Brain pericyte (primary cell): ENCODE measurements around the gene KCNC2.
"Not testable (repeated sequence)": the region's sequence is repeated elsewhere in the genome, so short reads cannot be mapped to it uniquely, and the experiment has no call there.

Experiments
- DNase-seq: peaks from one replicate; pipeline ENCODE4 v3.0.0-alpha.2; 2012; ENCODE audit warnings: low read depth, low spot score

KCNC2 gene

DNA sequence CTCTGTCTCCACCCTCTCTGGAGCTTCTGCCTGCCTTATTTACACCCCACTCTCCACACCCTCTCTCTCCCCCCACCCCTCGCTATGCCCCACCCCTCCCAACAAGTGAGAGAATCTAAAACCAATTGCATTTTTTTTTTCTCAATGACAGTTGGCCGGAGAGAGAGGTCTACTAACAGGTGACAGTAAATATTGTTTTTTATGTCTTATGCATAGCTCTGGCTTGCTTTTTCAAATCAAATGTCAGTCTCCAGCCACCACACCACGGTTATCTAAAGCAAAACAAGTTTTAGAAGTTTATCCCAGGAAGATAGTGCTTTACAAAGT is at the start of gene KCNC2:
KCNC2 (minus strand) TSS at position 28 of the 327 bp plus-strand sequence.
- no peak for DNase-seq

DNA sequence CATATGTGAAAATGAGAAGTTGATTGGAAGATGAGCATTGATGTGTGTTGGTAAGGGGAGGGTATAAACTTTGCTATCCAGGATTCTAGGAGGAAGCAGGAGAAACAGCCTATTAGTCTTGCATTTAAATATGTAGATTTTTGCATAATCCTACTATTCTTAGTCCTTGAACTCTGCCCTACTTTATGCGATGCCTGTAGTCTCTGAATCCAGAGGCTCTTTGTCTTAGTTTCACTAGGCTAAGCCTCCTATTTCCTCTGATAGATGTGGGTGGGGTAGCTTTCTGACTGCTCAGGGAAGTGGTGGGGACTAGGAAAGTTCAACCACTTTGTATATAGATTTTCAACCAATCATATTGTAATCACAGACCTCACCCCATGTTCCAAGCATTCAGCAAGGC is 49.5 kb upstream of the KCNC2 start:
- no peak for DNase-seq

DNA sequence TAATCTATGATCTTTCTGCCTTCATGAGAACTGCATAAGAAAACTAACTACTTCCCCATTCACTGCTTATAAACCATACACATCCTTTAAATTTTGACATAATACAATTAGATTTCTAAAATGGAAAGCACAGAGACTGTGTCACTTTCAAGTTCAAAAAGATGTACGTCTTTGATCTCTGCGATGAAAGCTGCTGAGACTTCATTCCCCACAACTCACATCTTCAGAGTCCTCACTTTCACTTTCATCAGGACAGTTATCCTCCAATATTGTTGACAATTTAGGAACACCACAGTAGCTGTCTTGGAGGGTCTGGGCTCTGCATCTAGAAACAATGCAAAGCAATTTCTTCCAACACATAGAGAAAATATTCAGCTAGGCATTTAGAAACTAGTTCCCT is 47.9 kb upstream of the KCNC2 start:
- no peak for DNase-seq

DNA sequence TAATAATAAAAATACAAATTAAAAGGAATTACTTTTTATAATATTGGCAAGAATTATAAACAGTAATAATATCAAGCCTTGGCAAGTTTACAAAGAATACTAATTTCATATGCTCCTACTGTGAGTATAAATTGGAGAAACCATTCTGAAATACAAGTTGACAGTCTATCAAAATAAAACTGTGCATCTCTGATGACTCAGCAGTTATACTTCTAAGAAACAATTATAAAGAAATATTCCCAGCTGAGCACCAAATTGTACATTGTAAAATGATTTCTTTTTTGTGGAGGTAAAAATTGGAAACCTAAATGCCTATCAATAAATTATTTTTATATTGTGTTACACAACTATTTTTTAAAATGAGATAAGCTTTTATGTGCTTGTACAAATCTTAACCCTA is 35.5 kb upstream of the KCNC2 start:
- no peak for DNase-seq

DNA sequence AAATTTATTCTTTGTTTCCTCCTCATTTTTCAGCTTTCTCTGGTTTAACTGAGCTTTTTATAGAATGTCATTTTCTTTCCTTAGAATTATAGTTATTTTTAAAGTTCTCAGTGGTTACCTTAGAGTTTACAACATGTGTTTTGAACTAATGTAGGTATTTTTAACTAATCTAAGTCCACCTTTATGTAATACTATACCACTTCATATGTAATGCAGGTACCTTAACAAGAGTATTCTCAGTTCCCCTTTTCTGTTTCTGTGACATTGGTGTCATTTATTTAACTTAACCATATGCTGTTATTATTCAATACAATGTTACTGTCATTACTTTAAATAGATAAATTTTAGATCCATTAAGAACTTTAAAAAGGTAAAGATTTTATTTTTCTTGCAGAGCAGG is 30.3 kb upstream of the KCNC2 start:
- DNase-seq = no peak

DNA sequence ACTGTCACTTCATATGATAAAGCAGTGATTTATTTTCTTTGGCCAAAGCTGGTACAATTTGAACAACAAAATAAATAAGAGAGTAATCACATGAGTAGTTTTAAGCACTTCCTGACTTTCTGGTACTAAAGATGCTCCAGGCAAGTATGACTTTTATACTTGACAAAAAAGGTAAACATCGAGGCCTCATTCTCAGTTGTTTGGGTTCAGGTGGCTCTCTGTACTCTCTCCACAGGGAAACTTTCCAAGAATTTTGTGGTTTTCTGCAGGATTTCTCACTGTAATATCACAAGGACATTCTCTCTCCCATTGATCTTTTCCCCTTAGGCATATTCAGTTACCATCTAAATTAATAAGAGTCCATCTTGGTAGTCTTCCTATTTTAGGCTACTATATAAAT is 26.6 kb upstream of the KCNC2 start:
- no peak for DNase-seq

DNA sequence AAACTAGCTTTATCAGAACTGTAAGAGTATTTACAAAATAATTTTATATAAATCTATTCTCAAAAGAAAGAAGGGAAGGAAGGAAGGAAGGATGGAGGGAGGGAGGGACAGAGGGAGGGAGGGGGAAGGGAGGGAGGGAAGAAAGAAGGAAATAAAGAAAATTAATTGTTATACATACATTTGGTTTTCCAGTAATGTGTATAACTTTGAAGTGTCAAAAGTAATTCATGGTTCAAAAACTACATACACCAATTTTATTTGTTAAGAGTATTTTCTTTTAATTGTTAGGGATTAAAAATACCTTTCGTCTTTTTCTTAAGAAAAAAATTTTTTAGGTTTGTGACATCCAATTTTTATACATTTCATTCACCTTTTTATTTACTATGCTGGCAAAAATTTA is 17.5 kb upstream of the KCNC2 start:
- DNase-seq = no peak

DNA sequence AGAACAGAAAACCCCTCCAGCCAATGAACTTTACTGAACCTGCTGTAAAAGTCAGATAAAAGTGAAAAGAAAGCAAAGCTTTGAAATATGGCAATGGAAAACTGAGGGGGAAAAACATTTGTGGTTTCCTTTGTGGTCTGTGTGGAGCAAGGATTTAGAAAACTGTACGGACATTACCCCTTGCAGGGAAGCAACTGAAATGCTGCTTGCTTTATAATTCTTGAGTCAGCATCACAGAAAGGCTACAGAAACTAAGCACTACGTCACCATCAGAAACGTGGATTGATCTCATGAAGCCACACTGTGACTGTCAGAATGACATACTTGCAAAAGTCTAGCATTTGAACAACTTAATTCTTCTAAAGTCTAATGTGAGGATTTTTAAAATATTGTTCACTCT is 2.4 kb upstream of the KCNC2 start:
- no peak for DNase-seq

DNA sequence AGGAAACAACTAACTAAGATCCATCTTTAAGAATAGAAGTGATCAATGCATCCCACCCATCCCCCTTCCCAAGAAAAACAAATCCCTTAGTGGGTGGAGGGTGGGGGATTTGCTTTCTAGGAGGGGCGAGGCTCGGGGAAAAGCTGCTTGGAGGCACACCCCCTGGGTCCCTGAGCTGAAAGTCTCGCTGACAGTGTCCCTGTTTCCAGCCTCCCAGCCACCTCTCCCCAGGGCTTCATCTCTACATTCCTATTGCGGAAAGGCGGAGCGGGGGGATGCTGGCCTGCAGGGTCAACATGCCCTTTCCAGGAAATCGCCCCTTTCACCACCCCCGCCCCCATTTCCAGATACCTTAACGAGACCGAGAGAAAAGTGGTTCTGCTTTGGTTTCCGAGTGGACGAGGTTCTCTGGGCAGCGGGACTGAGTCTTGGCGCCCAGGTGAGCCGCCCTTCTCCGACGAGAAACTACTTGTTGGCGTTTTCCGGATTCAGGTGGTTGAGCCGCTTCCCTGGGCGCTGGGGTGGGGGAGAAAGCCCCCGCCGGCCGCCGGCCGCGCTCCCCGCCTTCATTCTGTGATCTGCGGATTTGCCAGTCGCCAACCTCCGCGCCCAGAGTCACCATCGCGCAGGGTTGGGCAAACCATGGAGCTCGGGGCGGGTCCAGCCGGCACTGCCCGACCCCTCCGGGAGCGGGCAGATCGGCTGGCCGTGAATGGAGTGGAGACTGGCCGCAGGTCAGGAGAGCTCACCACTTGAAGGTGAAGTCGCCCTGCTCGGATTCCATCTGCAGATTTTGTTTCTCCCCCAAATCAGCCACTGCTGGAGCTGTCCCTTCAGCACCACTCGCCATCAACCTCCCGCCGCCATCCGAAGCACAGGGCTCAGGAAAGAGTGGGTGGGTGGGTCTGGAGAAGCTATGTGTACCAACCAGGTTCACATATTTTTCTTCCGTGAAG is 505 bp downstream of the KCNC2 start:
- no peak for DNase-seq

DNA sequence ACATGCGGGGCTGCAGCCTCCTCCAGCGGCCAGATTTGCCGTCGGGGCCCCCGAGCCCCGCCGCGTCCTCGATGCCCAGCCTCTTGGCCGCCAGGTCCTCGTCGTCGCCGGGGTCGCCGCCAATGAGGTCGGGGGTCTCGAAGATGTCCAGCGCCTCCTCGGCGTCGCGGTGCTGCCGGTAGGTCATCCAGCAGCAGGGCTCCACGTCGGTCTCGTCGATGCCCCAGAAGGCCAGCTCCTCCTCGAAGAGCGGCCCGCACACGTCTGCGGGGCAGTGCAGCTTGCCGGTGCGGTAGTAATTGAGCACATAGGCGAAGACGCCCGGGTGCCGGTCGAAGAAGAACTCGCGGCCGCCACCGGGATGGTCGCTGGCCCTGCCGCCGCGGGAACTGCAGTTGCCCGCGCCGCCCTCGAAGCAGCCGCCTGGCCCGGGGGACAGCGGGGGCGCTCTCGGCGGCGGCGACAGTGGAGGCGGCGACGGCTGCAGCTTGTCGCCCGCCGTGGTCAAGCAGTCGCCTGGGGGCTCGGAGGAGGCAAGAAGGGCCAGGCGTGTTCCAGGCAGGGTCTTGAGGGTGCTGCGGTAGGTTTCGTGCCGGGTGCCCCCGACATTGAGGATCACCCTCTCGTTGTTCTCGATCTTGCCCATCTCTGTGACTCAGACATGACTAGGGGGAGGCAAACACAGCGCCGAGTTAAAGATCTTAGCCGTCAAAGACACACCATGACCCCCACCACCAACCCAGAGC is 2.1 kb downstream of the KCNC2 start:
- no peak for DNase-seq

DNA sequence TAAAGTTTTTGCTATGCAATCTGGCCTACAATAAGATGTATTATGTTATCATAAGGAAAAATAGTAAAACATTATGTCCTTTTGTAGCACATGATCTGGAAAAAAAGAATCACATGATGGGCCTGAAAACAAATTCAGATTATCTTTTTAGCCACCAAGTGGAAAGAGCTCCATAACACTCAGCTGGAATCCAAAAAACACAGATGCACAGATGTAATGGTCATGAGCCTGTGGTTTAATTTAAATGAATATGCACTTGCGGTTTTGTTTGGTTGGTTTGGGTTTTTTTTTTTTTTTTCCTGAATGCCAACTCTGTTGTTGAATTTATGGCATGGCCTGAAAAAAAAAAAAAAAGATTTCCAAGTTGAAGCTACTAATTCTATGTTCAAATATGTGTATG is 4.1 kb downstream of the KCNC2 start:
- DNase-seq = no peak

DNA sequence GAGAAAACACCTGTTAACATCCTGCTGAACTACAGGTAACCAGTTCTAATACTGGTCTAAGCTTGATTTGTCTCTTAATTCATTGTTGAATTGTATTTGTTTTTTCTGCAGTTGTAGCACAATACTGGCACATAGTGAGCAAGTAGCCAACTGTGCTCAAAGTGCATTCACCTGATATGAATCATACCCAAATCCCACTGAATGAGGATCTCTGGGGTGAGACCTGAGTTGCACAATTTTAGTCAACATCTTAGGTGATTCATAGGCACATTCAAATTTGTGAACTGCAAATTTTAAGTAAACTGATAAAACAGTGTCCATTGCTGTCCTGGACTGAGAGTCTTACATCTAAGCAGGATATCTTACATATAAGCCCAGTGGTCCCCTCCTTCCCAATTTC is 12.8 kb downstream of the KCNC2 start:
- DNase-seq = no peak

DNA sequence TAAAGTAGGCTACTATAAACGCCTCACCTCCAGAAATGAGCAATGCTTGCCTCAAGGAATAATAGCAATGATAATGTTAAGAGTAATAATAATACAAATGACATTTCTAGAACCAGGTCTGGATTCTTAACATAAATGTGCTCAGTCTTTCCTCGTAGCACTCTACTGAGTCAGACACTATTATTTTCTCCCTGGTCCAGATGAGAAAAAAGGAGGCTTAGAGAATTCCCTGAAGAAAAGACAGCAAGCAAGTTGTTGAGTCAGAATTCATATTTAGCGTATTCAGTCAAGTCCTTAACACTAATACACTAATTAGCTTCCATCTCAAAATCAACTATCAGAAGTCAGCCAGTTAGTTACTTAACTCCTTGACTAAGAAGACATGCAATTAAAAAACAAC is 13.2 kb downstream of the KCNC2 start:
- no peak for DNase-seq

DNA sequence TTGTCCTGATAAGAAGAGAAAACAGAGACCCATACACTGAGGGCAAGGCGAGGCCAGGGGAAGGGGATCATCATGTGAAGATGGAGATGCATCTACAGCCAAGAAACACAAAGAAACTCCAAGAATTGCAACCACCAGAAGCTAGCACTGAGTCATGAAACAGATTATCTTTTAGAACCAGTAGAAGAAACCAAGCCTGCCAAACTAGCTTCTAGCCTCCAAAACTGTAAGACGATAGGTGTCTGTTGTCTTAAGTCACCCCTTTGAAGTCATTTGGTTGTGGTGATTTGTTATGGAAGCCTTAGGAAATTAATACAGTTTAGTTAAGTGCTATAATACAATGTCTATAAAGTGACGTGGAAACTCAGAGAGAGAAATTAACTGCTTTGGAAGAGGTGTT is 15.4 kb downstream of the KCNC2 start:
- DNase-seq = no peak

DNA sequence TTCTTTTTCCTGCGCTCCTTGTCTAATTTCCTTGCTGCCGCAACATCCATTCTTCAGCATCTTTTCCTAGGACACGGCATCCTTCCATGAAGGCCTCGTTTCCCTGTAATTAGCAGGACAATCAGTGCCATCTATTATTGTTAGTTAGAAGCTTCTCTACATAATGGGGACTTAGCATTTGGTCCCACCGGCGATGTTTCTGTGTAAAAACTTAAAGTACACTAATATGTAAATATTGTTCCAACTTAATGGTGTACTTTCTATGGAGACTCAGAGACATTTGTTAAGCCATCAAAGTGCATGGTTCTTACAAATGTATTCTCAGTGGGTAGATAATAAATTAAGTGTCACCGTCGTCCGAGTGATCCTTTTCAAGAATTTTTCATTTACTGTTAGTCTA is 17.4 kb downstream of the KCNC2 start:
- DNase-seq = no peak

DNA sequence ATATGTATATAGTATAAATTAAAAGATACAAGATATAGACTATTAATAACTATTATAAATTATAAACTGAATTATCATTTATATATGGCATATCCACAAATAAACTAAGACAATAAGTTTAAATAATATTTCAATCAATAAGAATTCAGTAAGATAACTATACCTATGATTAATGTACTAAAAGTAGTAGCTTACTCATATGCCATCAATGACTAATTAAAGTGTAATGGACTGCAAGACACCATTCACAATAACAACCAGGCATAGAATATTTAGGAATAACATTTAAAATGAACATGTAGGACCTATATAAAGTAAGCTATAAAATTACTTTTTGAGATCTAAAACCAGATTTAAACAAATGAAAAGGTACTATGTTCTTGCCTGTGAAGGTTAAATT is 18.8 kb downstream of the KCNC2 start:
- DNase-seq = no peak

DNA sequence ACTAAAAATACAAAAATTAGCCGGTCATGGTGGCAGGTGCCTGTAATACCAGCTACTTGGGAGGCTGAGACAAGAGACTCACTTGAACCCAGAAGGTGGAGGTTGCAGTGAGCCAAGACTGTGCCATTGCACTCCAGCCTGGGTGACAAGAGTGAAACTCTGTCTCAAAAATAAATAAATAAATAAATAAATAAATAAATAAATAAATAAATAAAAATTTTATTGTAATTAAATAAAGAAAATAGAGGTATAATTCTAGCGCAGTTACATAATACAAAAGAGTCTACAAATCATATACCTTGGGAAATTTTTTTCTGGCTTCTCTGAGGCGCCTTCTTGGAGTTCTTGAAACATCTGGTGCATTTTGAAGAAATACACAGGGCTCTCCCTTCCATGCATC is 23.8 kb downstream of the KCNC2 start:
- not testable (repeated sequence) for DNase-seq

DNA sequence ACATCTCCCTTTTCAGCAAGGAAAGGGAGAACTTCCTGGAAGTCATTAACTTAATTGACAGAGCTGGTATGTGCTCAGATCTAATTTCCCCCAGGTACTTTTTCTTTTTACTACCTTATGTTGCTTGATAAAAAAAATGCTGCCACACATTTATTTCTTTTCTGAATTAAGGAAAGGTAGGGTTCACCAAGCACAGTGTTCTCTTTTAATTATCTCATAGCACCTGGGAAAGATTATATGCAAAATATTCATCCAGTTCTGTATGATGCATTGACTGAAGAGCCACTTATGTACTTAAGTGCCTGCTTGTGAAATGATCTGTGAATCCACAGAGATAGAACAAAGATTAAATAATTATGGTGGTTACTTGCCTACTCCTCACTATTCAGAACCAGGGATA is 25.1 kb downstream of the KCNC2 start:
- DNase-seq = no peak

DNA sequence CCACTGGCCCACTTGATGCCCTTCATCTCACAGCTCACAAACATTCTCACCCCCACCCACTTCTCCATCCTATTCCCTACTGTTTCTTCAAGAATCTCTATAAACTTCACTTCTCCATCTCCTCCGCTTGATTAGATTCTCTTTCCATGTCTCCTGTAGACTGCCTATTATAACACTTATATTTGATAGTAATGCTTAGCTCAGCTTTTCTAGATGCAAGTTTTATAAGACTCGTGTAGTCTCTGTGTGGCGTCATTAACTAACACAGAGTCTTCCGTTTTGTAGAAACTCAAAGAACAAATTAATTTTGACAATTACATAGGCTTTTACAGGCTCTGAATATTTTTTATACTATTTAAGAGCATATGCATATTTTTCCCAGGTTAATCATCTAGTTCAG is 25.7 kb downstream of the KCNC2 start:
- DNase-seq = no peak

DNA sequence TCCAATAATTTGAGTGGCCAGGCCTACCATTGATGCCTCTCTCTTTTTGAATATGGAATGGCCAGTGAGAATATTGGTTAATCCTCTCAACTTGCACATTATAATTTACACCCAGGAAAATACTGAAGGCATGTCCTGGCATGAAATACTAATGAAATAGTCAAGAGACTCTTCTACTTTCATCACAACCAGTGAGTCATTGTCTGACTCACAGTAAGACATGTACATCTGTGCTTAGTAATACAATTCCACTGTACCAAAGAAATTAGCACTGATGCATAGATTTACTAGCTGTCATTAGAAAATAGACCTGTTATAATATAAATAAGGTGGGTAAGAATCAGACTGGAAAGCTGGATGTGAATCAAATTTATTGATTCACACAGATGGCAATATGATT is 31.6 kb downstream of the KCNC2 start:
- peak; percentile 5 for DNase-seq

DNA sequence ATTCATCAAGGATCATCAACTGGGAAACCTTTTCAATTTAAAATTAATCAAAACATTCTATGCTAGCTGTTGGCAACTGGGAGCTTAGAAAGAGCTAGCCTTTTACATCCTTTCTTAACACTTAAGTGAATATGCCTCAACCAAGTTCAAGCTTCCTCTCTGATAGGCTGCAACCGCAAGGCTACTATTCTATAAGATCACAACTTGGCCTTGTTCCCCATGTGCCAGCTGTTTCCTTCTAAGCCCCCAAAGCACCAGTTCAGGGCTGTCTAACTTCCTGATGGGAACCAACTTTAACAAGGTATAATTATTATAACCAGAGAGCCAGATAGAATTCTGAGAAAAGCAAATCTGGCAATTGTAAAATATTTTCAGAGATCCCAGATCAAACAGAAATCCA is 37.0 kb downstream of the KCNC2 start:
- DNase-seq = no peak

DNA sequence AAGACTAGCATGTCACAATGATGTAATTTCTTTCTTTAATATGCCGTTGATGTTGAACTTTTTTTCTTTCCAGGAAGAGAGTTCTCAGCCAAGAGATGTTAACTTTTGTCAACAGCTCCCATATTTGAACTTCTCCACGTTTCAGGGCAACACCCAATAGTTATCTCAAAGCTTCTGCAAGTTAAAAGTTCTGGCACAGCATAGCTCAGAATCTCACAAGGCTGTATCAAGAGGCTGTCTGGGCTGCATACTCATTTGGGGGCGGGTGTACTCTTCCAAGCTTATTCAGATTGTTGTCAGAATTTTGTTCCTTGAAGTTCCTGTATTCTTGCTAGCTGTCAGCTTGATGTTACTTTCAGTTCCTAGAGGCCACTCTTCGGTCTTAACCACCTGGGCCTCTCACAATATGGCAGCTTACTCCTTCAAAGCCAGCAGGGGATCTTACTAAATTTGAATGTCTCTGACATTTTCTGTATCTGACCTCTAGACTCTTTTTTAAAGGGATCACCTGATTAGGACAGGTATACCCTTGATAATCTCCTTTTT is 38.9 kb downstream of the KCNC2 start:
- DNase-seq = no peak

DNA sequence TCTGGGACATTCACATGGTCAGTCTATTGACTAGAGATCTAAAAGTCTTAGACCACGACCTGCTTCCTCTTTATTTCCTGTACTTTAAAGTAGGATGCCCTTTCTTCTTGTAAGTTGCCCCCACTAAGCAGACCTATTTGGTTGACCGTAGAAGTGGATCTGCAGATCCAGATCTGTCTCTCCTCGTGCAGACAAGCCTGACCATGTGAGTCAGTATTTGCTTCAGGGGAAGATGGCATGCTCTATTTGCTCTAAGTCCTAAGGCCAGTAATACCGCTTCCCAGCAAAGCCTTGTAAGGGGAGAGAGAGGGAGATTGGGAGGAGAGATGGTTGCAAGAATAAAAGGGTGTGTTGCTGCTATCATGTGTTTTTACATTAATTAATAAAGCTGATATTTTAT is 46.8 kb downstream of the KCNC2 start:
- DNase-seq = no peak
